Measurements from ENCODE around the gene RNF25.

- TF ChIP-seq CTCF (IDR thresholded peaks at IDR 0.05; ENCODE audit: low read depth, low read length, poor library complexity, severe bottlenecking) (no peak), EZH2phosphoT487 (IDR thresholded peaks at IDR 0.05; ENCODE audit: borderline replicate concordance, low read length) (no peak)
These were observed 31.5 kb upstream of the RNF25 start for GRCh38 chr2:218703341-218703740.
